HepG2 (cell line): Measurements from ENCODE around the gene PCNA. TPM values are rescaled to one million over a fixed set of nuclear protein-coding genes. Genes with fewer than 3 reads are reported as not detected.

Experiments used
- BCL6 ChIP-seq: IDR thresholded peaks from 2 replicates; pipeline ENCODE4 v1.6.1; 2016; ENCODE audit warnings: missing genetic modification reagents, missing compliant biosample characterization
- CENPT ChIP-seq: sonication (generic); formaldehyde crosslinking; IDR thresholded peaks from 2 replicates; pipeline ENCODE4 v1.8.0; 2022; ENCODE audit warnings: low read depth, mild to moderate bottlenecking, moderate library complexity, missing genetic modification reagents
- HOXA9 ChIP-seq: sonication (generic); formaldehyde crosslinking; IDR thresholded peaks from 2 replicates; pipeline ENCODE4 v1.8.1; 2022; ENCODE audit warnings: missing genetic modification reagents, mild to moderate bottlenecking, moderate library complexity, borderline replicate concordance
- KLF13 ChIP-seq: sonication (generic); formaldehyde crosslinking; IDR thresholded peaks from 2 replicates; pipeline ENCODE4 v1.4.0; 2020; ENCODE audit warnings: mild to moderate bottlenecking, missing genetic modification reagents
- NFIB ChIP-seq: sonication (generic); formaldehyde crosslinking; IDR thresholded peaks from 2 replicates; pipeline ENCODE4 v1.9.0; 2021; ENCODE audit warnings: missing genetic modification reagents, mild to moderate bottlenecking, borderline replicate concordance
- NFRKB ChIP-seq: fragments of 450-650 bp; IDR thresholded peaks from 2 replicates; pipeline ENCODE4 v1.6.1; 2017
- SNAI1 ChIP-seq: sonication (generic); formaldehyde crosslinking; IDR thresholded peaks from 2 replicates; pipeline ENCODE4 v1.5.0; 2020; ENCODE audit warnings: mild to moderate bottlenecking, missing genetic modification reagents, borderline replicate concordance
- SNRNP70 ChIP-seq: fragments of 200-400 bp; formaldehyde crosslinking; IDR thresholded peaks from 2 replicates; pipeline ENCODE4 v1.6.1; 2017; ENCODE audit warnings: mild to moderate bottlenecking, low read depth, low read length, moderate library complexity
- ZNF10 ChIP-seq: sonication (generic); formaldehyde crosslinking; IDR thresholded peaks from 2 replicates; pipeline ENCODE4 v1.4.0; 2020; ENCODE audit warnings: mild to moderate bottlenecking, low read depth, missing genetic modification reagents, borderline replicate concordance
- ZNF614 ChIP-seq: IDR thresholded peaks from 2 replicates; pipeline ENCODE4 v1.6.1; 2018; ENCODE audit warnings: missing biosample characterization, missing genetic modification reagents, inconsistent platforms, borderline replicate concordance
- ZNF749 ChIP-seq: sonication (generic); formaldehyde crosslinking; IDR thresholded peaks from 2 replicates; pipeline ENCODE4 v1.8.0; 2022; ENCODE audit warnings: mild to moderate bottlenecking, missing genetic modification reagents, moderate library complexity, borderline replicate concordance
- ZSCAN21 ChIP-seq: sonication (generic); formaldehyde crosslinking; IDR thresholded peaks from 2 replicates; pipeline ENCODE4 v1.8.0; 2022; ENCODE audit warnings: mild to moderate bottlenecking, missing genetic modification reagents, moderate library complexity, borderline replicate concordance
- polyA plus RNA-seq, 8 experiments: library from polyadenylated mRNA; depleted of rRNA in 3 of 8; stranded (reverse) in 7 of 8; unstranded in 1 of 8; fragments of >200 nt; fragmentation: Illumina TruSeq in 4 of 8; extraction: Trizol in 4 of 8; gene quantifications; 2 replicates each; pipeline versions ENCODE4 v1.2.1 to v1.2.3, GENCODE V29; 2011 to 2016; ENCODE audit warnings: low read depth in 4 of 8, missing spikeins in 1 of 8, mixed read lengths in 1 of 8; ENCODE audit not compliant: insufficient read depth in 1 of 8
- total RNA-seq, 5 experiments: library from RNA; depleted of rRNA; stranded (reverse); fragments of >200 nt; fragmentation: Illumina TruSeq; extraction: Trizol; gene quantifications; 2 replicates each; pipeline ENCODE4 v1.2.3, GENCODE V29; 2016; ENCODE audit warnings: low read depth in 1 of 5
- TF ChIP-seq, protein P1 (sequence below): sonication (generic); formaldehyde crosslinking; IDR thresholded peaks from 2 replicates; pipeline ENCODE4 v1.5.0; 2020; ENCODE audit warnings: mild to moderate bottlenecking, missing genetic modification reagents, borderline replicate concordance
- TF ChIP-seq, protein P2 (sequence below): IDR thresholded peaks from 2 replicates; pipeline ENCODE4 v1.6.1; 2012; ENCODE audit warnings: low read length, improper control_type of control experiment
- TF ChIP-seq, protein P3 (sequence below): sonication (generic); formaldehyde crosslinking; conservative IDR thresholded peaks from 2 replicates; pipeline ENCODE4 v1.4.0; 2020; ENCODE audit warnings: missing genetic modification reagents

The PCNA gene
- total and polyA plus RNA-seq, 2 of the 13 experiments (the other 11 are each of a cell fraction or from before 2014, with no cell fraction given): 229 to 655 TPM

DNA sequence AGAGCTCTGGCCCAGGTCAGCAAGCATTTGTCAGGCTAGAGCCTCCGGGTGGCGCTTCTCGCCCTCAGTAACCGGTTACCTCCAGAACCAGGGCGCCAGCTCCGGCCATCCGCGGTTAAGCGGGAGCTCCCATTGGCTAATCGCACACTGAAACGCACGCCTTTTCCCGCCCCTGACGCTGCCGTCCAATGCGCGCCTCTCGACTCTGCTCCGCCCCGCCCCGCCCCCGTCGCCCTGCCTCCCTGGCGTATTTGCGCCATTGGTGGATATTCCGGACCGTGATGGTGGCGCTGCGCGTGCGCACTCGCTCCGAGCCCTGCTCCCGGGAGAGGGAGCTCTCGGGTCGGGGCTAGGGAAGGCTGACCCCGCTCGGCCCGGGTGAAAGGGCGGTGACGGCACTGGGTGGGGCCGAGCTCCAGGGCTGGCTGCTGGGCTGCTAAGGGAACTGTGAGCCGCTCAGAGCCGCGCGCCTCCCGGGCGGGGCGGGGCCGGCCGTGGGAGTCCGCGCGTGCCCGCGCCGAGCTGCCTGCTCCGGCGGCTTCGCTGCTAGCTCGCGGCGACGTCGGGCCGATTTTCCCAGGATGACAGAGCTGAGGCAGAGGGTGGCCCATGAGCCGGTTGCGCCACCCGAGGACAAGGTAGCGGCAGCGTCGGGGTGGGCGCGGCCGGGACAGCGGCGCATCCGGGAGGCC lies 6.9 kb upstream of the PCNA start, which contains the start of gene CDS2 (continued):
- peak; percentile 71 for TF ChIP-seq ZNF614 (CRISPR knock-in tag)
- TF ChIP-seq, protein P1, sequence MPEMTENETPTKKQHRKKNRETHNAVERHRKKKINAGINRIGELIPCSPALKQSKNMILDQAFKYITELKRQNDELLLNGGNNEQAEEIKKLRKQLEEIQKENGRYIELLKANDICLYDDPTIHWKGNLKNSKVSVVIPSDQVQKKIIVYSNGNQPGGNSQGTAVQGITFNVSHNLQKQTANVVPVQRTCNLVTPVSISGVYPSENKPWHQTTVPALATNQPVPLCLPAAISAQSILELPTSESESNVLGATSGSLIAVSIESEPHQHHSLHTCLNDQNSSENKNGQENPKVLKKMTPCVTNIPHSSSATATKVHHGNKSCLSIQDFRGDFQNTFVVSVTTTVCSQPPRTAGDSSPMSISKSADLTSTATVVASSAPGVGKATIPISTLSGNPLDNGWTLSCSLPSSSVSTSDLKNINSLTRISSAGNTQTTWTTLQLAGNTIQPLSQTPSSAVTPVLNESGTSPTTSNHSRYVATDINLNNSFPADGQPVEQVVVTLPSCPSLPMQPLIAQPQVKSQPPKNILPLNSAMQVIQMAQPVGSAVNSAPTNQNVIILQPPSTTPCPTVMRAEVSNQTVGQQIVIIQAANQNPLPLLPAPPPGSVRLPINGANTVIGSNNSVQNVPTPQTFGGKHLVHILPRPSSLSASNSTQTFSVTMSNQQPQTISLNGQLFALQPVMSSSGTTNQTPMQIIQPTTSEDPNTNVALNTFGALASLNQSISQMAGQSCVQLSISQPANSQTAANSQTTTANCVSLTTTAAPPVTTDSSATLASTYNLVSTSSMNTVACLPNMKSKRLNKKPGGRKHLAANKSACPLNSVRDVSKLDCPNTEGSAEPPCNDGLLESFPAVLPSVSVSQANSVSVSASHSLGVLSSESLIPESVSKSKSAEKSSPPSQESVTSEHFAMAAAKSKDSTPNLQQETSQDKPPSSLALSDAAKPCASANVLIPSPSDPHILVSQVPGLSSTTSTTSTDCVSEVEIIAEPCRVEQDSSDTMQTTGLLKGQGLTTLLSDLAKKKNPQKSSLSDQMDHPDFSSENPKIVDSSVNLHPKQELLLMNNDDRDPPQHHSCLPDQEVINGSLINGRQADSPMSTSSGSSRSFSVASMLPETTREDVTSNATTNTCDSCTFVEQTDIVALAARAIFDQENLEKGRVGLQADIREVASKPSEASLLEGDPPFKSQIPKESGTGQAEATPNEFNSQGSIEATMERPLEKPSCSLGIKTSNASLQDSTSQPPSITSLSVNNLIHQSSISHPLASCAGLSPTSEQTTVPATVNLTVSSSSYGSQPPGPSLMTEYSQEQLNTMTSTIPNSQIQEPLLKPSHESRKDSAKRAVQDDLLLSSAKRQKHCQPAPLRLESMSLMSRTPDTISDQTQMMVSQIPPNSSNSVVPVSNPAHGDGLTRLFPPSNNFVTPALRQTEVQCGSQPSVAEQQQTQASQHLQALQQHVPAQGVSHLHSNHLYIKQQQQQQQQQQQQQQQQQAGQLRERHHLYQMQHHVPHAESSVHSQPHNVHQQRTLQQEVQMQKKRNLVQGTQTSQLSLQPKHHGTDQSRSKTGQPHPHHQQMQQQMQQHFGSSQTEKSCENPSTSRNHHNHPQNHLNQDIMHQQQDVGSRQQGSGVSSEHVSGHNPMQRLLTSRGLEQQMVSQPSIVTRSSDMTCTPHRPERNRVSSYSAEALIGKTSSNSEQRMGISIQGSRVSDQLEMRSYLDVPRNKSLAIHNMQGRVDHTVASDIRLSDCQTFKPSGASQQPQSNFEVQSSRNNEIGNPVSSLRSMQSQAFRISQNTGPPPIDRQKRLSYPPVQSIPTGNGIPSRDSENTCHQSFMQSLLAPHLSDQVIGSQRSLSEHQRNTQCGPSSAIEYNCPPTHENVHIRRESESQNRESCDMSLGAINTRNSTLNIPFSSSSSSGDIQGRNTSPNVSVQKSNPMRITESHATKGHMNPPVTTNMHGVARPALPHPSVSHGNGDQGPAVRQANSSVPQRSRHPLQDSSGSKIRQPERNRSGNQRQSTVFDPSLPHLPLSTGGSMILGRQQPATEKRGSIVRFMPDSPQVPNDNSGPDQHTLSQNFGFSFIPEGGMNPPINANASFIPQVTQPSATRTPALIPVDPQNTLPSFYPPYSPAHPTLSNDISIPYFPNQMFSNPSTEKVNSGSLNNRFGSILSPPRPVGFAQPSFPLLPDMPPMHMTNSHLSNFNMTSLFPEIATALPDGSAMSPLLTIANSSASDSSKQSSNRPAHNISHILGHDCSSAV (CRISPR knock-in tag): peak; percentile 80; the same call in 1 of the 2 replicates
- peak; percentile 97 for TF ChIP-seq ZSCAN21
- TF ChIP-seq SNAI1 (CRISPR knock-in tag): no peak
- peak; percentile 87; the same call in 1 of the 2 replicates for TF ChIP-seq ZNF749 (CRISPR knock-in tag)
- no peak for TF ChIP-seq NFIB (CRISPR knock-in tag)
- TF ChIP-seq SNRNP70: no peak
- 0 out of 2 replicates have a peak, but pooled peaks have one; percentile 16 for TF ChIP-seq HOXA9 (CRISPR knock-in tag)
- TF ChIP-seq, protein P2, sequence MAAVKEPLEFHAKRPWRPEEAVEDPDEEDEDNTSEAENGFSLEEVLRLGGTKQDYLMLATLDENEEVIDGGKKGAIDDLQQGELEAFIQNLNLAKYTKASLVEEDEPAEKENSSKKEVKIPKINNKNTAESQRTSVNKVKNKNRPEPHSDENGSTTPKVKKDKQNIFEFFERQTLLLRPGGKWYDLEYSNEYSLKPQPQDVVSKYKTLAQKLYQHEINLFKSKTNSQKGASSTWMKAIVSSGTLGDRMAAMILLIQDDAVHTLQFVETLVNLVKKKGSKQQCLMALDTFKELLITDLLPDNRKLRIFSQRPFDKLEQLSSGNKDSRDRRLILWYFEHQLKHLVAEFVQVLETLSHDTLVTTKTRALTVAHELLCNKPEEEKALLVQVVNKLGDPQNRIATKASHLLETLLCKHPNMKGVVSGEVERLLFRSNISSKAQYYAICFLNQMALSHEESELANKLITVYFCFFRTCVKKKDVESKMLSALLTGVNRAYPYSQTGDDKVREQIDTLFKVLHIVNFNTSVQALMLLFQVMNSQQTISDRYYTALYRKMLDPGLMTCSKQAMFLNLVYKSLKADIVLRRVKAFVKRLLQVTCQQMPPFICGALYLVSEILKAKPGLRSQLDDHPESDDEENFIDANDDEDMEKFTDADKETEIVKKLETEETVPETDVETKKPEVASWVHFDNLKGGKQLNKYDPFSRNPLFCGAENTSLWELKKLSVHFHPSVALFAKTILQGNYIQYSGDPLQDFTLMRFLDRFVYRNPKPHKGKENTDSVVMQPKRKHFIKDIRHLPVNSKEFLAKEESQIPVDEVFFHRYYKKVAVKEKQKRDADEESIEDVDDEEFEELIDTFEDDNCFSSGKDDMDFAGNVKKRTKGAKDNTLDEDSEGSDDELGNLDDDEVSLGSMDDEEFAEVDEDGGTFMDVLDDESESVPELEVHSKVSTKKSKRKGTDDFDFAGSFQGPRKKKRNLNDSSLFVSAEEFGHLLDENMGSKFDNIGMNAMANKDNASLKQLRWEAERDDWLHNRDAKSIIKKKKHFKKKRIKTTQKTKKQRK: no peak
- TF ChIP-seq, protein P3, sequence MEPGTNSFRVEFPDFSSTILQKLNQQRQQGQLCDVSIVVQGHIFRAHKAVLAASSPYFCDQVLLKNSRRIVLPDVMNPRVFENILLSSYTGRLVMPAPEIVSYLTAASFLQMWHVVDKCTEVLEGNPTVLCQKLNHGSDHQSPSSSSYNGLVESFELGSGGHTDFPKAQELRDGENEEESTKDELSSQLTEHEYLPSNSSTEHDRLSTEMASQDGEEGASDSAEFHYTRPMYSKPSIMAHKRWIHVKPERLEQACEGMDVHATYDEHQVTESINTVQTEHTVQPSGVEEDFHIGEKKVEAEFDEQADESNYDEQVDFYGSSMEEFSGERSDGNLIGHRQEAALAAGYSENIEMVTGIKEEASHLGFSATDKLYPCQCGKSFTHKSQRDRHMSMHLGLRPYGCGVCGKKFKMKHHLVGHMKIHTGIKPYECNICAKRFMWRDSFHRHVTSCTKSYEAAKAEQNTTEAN (CRISPR knock-in tag): peak; percentile 57
- TF ChIP-seq BCL6 (CRISPR knock-in tag): peak; percentile 73
- TF ChIP-seq CENPT (CRISPR knock-in tag): peak; percentile 88
- TF ChIP-seq KLF13 (CRISPR knock-in tag): 0 out of 2 replicates have a peak, but pooled peaks have one; percentile 31
- TF ChIP-seq ZNF10: no peak
- TF ChIP-seq NFRKB: no peak
